Measurements from ENCODE around the gene STMN3. TPM values are rescaled to one million over a fixed set of nuclear protein-coding genes. Genes with fewer than 3 reads are reported as not detected.

STMN3 gene
- total RNA-seq, 1 donor from 2014 or later = 4.6 TPM

DNA sequence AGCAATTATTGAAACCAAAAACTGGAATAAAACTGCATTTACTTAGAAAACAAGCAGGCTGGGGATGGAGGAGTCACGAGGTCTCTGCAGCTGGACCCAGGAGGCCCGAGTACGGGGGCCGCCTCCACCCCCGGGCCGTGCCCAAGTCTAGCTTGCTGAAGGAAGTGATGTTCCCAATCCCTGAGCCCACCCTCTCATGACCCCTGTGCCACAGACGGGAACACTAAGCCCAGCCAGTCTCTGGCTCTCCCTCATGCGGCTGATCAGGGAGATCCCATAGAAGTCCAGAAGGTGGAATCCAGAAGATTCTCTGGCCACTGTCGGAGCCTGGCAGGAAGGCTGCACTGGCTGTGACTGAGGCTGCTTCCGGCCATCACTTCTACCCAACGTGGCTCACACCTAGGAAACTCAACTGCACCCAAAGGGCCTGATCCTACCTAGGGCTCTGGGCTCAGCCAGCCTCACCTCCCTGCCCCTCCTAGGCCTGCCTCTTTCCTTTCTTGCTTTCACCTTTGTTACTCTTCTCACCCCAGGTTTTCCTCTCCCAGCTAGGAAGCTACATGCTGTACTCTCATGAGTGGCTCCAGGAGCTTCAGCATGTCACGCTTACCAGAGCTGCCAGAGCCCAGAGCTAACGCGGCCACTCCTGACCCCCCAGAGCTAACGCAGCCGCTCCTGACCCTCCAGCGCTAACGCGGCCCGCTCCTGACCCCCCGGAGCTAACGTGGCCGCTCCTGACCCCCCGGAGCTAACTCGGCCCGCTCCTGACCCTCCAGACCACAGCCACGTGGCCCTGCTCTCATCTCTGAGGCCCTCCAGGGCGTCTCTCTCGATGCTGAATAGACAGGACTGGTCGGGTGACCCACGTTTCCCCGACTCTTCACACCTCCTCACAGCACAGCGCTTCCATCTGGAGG, 54.5 kb downstream of the STMN3 start:
- no peaks in the 10 kb centered on the region for H3K27me3 ChIP-seq (ENCODE audit: low read depth)
- H3K36me3 ChIP-seq = peaks cover 81% of the 10 kb centered on the region
- H3K9me3 ChIP-seq (replicated peaks) = no peaks in the 10 kb centered on the region
- intact Hi-C loops (cut with micrococcal nuclease) = no loop called here
- no peaks in the 10 kb centered on the region for H3K4me1 ChIP-seq
- H3K4me3 ChIP-seq = no peak overlapping the region
- TF ChIP-seq, protein P1, sequence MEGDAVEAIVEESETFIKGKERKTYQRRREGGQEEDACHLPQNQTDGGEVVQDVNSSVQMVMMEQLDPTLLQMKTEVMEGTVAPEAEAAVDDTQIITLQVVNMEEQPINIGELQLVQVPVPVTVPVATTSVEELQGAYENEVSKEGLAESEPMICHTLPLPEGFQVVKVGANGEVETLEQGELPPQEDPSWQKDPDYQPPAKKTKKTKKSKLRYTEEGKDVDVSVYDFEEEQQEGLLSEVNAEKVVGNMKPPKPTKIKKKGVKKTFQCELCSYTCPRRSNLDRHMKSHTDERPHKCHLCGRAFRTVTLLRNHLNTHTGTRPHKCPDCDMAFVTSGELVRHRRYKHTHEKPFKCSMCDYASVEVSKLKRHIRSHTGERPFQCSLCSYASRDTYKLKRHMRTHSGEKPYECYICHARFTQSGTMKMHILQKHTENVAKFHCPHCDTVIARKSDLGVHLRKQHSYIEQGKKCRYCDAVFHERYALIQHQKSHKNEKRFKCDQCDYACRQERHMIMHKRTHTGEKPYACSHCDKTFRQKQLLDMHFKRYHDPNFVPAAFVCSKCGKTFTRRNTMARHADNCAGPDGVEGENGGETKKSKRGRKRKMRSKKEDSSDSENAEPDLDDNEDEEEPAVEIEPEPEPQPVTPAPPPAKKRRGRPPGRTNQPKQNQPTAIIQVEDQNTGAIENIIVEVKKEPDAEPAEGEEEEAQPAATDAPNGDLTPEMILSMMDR (IDR thresholded peaks at IDR 0.05; ENCODE audit: borderline replicate concordance) = no peak
- no peak overlapping the region for H3K27ac ChIP-seq (replicated peaks)
- DNase-seq = no peak

DNA sequence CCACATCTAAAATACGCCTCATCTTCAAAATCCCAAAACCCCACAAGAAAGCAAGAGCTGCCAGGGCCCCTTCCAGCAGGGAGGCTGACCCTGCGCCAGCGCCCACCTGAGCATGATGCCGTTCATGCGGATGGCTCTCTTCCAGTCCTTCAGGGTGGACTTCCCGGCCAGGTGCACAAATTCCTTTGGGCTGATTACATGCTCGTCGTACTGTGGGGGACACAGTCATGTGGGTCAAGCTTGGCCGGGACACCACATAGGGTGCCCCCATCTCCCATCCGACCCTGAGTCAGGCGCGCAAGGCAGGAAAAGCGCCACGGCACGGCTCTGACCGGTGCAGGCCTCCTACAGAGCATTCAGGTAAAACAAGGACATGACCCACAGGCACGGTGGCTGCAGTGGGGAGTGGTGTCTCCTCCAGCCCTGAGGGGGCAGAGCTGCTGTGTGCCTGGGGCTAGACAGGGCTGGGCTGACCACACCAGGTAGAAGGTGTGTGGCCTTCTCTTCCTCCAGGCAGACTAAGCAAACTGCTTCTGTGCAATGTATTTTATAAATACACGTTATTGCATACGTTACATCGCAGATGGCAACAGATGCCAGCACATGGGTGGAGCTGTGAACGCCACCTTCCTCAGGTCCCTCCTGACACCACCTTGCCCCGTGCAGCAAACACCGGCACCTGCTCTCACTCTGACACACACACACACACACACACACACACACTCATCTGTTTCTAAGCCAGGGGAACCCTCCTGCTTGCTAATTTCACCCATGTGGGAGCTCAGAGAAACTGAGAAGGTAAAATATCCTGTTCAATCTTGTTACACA, 55.4 kb downstream of the STMN3 start:
- H3K36me3 ChIP-seq = peaks cover 86% of the 10 kb centered on the region
- DNase-seq = no peak
- no peaks in the 10 kb centered on the region for H3K27me3 ChIP-seq (ENCODE audit: low read depth)
- no peak overlapping the region for H3K4me3 ChIP-seq
- no peaks in the 10 kb centered on the region for H3K4me1 ChIP-seq
- H3K9me3 ChIP-seq (replicated peaks) = no peaks in the 10 kb centered on the region
- H3K27ac ChIP-seq (replicated peaks) = no peak overlapping the region
- TF ChIP-seq, protein P1 (IDR thresholded peaks at IDR 0.05; ENCODE audit: borderline replicate concordance) = no peak
- intact Hi-C loops (cut with micrococcal nuclease) = no loop called here

DNA sequence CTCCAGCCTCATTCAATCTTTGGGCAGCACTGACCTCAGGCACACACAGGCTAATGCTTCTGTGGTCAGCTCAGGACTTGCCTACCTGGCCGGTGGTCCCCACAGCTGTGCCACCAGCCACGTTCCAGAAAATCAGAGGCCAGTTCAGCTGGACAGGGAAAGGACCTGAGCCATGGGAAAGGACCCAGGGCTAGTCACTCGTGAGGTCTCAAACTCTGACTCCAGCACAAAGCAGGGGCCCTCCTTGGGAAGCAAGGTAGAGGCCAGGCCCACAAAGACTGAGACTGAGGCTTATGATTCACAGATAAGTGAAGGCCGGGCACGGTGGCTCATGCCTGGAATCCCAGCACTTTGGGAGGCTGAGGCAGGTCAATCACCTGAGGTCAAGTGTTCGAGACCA, 56.8 kb downstream of the STMN3 start:
- TF ChIP-seq, protein P1 (IDR thresholded peaks at IDR 0.05; ENCODE audit: borderline replicate concordance) = no peak
- no peak overlapping the region for H3K4me3 ChIP-seq
- H3K27me3 ChIP-seq (ENCODE audit: low read depth) = no peaks in the 10 kb centered on the region
- no peak overlapping the region for H3K27ac ChIP-seq (replicated peaks)
- H3K9me3 ChIP-seq (replicated peaks) = no peaks in the 10 kb centered on the region
- DNase-seq = no peak
- H3K36me3 ChIP-seq = peaks cover 87% of the 10 kb centered on the region
- intact Hi-C loops (cut with micrococcal nuclease) = no loop called here
- no peaks in the 10 kb centered on the region for H3K4me1 ChIP-seq

DNA sequence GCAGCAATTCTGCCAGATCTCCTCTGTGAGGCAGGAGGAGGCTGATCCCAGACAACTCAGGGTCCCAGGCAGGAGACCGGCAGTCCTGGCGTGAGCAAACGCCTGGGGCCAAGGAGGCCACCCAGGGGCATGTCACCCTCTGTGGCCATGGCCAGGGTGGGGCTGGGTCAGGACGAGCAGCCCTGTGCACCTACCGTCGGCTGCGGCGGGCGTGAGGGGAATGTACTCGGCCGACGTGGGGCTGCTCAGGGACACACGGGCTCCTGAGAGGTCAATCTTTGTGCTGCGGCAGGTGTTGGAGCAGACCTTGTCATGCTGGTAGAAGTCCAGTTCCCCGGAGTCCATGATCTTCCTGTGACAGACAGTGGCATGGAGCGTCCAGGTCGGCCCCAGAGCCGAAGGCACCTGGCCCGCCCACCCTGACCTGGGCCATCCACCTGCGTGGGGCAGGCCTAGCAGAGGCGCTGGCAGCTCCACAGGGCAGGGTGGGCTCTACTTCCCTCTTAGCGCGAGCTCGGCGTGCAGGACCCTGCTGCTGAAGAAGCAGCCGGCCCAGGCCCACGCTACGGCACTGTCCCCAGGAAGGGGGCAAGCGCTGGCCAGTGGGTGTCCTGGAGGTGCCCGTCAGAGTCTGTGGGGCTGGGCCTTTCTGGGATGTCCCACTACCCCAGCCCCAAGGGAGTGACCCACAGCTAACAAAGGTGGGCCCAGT, 57.7 kb downstream of the STMN3 start:
- H3K4me3 ChIP-seq = no peak overlapping the region
- H3K27me3 ChIP-seq (ENCODE audit: low read depth) = no peaks in the 10 kb centered on the region
- no peaks in the 10 kb centered on the region for H3K4me1 ChIP-seq
- no peak for DNase-seq
- intact Hi-C loops (cut with micrococcal nuclease) = no loop called here
- peaks cover 87% of the 10 kb centered on the region for H3K36me3 ChIP-seq
- TF ChIP-seq, protein P1 (IDR thresholded peaks at IDR 0.05; ENCODE audit: borderline replicate concordance) = no peak
- H3K9me3 ChIP-seq (replicated peaks) = no peaks in the 10 kb centered on the region
- no peak overlapping the region for H3K27ac ChIP-seq (replicated peaks)

DNA sequence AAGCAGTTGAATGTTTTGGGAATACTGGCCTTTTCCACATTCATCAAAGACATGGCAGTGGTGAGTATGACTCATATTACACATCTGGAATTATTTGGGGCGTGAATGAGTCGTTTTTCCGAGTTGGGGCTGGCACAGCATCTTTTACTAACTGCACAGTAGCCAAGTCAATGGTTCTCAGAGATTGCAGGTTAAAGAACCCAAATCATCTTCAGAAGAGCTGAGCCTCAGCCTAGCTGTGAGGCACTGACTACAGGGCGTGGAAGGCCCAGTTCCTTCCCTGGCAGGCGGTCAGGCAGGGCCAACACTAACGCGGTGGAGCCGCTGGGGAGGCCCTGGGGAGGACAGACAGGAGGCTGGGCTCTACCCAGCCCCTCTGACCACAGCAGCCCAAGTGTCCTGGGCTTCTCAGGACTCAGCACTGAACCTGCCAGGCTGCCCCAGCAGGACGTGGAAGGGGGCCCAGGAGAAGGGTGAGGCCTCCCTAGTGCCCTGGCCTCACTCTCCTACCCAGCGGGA, 59.1 kb downstream of the STMN3 start:
- Histone ChIP-seq H3K4me3 (no peak overlapping the region), H3K4me1 (no peaks in the 10 kb centered on the region), H3K27me3 (ENCODE audit: low read depth) (no peaks in the 10 kb centered on the region), H3K9me3 (replicated peaks) (no peaks in the 10 kb centered on the region), H3K36me3 (peaks cover 89% of the 10 kb centered on the region), H3K27ac (replicated peaks) (no peak overlapping the region)
- intact Hi-C loops (cut with micrococcal nuclease) = no loop called here
- TF ChIP-seq, protein P1 (IDR thresholded peaks at IDR 0.05; ENCODE audit: borderline replicate concordance) = no peak
- no peak for DNase-seq

Data from left ventricle myocardium inferior (tissue), 1 donor.